T-helper 1 cell (primary cell): ENCODE results near the gene E2F6.
"Not testable (repeated sequence)": the region's sequence is repeated elsewhere in the genome, so short reads cannot be mapped to it uniquely, and the experiment has no call there.

Experiments
- DNase-seq, 5 donors: peaks; one replicate each; pipeline ENCODE4 v3.0.0-alpha.2; 2012 to 2020

E2F6 gene

DNA sequence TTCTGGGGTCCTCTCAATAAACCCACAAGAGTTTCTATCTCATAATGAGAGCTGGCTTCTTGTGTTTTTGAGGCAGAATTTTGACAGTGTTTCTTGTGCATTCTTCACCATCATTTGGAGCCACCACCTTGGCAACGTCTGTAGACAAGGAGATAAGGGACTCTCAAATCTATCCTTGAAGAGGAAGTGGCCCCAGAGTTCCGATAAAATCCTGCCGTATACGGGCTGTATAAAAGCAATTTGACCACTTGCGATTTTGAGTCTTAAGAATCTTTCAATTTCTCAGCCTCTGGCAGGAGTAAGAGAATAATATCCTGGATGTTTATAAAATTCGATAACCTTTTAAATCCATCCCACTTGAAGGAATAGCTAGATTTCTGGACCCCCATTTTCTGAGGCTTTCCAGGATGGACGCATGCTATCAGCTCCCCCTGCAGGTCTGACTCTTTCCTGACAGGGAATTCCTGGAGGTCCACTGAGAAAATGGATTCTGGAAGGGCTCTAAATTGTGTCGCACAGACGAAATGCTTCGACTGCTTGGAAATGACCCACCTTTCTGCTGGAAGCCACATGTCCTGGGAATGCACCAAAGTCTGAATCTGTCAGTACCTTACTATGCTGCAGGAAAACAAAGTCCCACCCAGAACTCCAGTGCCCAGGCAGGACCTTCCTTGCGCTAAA lies 54.1 kb downstream of the E2F6 start:
- no peak for DNase-seq

DNA sequence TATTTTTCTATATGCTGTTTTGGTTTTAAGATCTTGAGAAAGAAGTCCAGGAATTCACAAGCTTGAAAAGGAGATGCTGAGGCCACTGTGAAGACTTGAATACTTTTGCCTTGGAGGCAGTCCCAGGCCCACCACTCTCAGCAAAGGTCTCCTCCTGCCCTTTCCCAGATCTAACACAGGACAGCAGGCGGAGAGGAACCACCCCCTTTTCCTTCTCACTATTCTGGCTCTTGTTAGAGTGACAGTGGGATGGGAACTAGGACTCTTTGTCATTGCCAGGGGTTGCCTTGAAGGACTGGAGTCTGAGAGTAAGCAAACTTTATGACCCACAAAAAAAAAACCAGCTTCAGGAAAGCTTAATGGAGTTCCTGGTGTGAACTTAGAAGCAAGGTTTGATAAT lies 54.7 kb downstream of the E2F6 start:
- no peak for DNase-seq

DNA sequence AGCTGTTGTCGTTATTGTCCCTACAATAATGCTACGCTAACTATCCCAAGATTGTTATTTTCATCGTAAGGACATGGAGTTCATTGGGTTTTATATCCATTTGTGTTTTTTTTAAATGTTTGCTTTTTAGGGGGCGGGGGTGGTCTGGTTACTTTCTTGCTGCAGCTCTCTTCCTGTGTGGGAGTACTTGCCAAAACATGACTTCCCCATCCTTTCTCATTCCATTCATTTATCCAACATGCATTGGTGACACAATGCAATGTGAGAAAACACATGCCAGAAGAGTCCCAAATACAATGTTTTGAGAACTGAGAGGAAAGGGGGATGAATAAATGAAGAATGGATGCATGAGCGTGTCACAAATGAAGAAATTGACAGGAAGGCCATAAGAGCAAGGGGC lies 55.9 kb downstream of the E2F6 start:
- DNase-seq, result no peak

DNA sequence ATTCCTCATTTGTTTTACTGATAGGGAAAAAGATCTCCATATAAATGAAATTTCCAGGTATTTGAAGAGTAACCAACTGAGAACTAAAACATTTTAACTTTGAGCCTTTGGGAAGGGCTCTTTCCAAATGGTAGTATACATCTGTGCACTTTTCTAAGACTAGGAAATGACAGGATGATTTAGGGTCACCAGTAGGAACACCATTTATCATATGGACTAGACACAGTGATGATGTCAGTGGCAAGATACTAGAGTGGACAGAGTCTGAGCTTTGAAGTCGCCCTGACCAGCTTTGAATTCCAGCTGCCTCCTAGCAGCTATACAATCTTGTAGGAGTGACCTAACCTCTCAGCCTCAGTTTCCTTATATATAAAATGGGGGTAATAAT lies 56.4 kb downstream of the E2F6 start:
- no peak for DNase-seq

DNA sequence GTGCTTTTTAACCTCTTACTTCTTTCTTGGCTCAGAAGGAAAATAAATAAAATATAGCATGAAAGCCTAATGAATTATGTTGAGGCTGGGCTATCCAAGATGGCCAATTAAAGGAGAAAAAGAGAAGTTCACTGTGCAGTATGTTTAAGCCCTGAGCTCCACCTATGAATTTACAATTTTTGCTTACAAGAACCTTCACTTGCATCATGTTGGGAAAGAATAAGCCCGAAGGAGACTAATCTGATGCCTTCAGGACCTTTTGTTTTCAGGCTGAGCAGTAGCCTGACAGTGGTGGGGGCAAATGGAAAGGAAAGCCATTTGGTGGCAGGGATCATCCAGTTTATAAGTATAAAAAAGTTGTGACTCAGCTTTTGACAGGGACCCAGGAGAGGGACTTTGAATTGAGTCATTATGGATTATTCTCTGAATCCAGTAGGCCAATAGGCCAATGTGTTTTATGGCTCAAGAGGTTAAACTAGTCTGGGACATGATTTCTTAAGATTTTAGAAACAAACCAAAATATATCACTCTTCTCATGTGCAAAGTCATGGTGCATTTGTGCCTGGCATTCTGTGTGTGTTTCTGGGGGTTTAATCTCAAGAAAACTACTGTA lies 56.9 kb downstream of the E2F6 start:
- DNase-seq, result no peak

DNA sequence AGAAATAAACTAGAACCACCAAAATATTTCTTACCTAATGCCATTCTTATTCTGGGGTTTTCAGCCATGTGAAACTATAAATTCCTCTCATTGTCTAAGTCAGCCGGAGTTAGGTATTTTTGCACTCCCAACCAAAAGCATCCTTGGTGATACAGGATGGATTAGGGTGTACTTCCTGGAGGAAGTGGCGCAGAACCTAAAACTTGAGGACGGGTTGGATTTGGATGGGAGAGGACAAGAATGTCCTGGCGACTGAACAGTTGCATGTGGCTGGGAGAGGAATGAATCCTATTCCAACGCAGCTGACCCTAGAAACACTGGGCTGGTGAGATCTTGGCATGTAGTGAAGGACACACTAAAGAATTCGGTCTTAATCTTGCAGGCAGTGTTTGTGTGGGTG lies 58.5 kb downstream of the E2F6 start:
- DNase-seq, result no peak

DNA sequence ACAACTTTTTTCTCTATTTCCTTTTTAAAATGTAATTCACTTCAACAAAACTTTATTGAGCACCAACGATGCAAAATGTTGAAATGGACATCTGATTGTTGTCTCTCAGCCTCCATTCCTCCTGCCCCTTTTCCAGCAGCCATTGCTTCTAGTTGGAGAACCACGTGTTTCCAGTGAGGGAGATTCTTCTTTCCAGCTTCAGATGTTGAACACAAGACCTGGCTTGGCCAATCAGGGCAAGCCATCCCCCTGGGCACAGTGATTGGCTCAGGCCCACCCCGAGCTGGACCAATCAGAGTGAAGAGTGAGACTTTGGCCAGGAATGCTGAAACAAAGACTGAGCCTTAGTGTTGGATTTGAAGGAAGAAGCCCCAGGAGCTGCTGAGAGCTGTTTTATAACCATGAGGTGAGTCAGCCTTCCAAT lies 59.0 kb downstream of the E2F6 start:
- DNase-seq, result no peak

DNA sequence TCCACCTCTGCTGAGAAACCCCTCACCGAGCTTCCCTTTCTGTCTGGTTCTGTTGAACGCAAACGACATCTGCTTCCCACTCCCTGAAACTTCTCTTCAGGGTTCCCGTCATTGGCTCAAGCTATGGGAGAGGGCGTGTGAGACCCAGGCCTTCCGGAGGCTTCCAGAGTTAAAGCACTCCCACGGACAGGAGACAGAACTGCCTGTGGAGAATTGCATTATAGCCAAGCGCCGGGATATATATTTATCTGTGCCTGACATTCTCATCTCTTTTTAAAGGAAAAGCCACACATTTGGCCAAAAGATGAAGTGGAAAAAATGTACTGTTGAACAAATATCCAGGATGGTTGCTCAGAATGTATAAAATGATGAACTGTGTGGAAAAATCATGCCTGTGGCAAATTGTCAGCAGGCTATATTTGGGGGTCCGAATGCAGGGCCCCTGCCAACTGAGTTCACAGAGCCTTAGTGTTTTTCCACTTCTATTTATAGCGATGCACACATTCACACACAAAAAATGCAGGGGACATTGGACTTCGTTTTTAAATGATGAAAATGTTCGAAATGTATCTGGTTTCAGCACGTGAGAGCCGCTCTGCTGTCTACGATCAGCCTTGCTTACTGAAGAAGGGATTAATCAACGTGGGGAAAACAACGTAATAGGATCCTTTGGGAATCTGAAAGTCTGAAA lies 59.5 kb downstream of the E2F6 start:
- no peak for DNase-seq

DNA sequence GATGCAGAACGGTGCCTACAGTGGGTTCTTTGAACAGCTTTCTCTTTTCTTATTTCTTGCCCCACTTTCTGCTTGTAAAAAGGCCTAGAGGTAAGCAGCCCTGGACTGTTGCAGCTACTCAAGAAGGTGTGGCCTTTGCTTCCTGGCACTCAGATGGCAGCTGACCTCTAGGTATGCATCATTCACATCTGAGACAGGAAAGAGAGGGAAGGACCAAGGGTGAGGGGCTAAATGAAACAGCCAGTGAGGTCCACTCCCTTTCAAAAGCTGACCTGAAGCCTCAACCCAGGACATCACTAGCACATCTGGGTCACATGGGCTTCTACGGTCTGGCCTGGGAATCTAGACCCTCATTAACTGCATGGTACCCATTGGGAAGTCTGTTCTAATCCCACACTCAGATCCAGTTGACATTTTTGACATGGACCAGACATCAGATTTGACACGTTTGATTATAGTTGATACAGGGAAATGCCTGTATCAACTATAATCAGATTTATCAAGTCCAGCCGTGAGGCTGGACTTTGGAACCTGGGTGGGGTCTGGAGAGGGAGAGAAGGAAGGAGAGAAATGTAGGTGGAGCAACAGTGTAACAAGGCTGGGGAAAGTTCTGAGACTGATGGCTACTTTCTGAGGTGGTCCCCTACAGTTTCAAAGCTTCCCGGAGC lies 60.2 kb downstream of the E2F6 start:
- DNase-seq, result no peak

DNA sequence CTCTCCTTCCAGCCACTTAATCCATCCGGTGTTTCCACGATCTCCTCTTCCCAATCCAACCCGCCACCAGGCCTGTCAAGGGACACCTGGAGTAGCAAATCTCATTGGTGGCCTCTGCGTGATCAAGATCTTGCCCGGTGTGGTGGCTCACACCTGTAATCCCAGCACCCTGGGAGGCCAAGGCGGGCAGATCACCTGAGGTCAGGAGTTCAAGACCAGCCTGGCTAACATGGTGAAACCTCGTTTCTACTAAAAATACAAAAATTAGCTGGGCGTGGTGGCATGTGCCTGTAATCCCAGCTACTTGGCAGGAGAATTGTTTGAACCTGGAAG lies 60.9 kb downstream of the E2F6 start:
- not testable (repeated sequence) for DNase-seq

DNA sequence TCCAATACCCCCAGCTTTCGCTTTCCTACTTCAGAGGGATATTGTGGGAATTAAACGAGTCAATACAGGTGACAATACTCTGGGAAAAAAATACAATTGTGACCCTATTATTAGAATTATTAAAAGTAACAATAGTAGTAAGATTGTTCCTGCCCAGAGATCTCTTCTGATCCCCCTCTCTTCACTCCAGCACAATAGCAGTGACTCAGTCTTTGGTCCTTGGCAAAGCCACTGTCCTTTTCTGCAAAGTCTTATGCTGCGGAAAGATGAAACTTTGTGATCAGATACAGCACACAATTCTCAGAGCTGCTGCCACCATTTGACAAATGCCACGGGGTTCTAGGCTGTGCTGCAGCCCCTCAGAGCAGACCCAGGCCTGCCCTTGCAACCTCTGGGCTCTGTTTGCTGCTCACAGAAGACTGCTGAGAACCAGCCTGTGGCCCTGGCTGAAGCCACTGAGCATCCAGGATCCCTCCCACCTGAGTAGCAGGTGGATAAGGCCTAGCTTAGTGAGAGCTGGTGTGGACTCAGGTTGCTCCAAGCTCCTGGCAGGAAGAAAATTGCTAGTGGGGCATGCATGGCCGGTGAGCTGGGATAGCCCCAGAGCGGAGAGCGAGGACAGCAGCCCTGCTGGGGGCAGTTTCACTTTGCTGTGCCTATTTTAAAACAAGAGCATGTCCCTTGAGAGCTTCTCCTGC lies 61.4 kb downstream of the E2F6 start:
- no peak for DNase-seq

DNA sequence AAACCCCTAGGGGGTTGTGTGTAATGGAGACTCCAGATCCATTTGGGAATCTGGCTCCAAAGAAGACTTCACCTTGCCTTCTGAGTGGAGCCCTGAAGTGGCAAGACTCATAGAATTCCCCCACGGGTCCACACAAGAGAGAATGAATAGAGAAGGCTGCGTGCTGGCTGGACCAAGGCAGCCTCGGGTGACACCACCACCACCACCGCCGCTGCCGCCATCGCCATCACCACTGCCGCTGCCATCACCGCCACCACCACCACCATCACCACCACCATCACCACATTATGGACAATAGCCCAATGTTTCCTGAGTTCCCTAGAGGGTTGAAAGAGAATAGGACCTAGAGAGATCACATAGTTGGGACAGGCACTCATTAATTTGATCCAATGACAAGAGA lies 63.5 kb downstream of the E2F6 start:
- no peak for DNase-seq

DNA sequence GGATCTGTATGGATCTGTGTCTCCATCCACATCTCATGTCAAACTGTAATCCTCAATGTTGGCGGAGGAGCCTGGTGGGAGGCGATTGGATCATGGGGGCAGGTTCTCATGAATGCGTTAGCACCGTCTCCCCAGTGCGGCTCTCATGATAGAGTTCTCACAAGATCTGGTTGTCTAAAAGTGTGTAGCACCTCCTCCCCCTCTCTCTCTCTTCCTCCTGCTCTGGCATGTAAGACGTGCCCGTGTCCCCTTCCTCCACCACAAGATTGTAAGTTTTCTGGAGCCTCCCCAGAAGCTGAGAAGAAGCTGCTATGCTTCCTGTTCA lies 66.6 kb downstream of the E2F6 start:
- no peak for DNase-seq

DNA sequence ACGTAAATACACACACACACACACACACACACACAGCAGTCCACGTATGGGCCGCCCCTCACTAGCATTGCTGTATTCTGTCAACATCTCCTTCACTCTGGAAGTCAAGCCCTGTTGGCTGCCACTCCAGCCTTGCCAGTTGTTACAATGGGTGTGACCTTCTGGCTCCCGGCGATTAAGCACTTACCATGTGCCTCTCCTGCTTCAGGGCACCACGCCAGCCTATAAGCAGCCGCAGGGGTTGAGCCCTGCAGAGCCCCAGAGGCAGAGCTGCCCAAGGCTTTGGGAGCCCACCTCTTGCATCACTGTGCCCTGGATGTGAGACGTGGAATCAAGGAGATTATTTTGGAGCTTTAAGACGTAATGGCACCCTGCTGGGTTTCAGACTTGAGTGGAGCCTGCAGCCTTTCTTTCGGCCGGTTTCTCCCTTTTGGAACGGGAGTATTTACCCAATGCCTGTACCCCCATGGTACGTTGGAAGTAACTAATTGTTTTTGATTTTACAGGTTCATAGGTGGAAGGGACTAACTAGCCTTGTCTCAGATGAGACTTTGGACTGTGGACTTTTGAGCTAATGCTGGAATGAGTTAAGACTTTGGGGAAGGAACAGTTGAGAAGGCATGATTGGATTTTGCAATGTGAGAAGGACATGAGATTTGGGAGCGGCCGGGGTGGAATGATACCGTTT lies 67.1 kb downstream of the E2F6 start:
- DNase-seq, result no peak

DNA sequence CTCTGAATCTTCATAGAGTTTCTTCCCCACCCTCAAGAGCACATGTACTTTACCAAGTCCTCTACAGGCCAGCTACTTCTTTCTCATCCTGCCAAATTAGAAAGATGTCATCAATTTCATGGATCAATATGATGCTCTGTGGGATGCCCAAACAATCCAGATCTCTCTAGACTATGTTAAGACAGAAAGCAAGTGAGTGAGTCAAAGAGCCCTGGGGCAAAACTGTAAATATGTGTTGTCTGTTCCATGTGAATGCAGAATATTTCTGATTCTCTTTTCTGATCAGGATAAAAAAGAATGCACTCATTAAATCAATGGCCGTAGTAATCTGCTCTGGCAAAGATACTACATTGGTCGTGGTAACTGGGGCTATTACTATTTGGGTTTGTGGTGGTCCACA lies 68.4 kb downstream of the E2F6 start:
- DNase-seq, result no peak

DNA sequence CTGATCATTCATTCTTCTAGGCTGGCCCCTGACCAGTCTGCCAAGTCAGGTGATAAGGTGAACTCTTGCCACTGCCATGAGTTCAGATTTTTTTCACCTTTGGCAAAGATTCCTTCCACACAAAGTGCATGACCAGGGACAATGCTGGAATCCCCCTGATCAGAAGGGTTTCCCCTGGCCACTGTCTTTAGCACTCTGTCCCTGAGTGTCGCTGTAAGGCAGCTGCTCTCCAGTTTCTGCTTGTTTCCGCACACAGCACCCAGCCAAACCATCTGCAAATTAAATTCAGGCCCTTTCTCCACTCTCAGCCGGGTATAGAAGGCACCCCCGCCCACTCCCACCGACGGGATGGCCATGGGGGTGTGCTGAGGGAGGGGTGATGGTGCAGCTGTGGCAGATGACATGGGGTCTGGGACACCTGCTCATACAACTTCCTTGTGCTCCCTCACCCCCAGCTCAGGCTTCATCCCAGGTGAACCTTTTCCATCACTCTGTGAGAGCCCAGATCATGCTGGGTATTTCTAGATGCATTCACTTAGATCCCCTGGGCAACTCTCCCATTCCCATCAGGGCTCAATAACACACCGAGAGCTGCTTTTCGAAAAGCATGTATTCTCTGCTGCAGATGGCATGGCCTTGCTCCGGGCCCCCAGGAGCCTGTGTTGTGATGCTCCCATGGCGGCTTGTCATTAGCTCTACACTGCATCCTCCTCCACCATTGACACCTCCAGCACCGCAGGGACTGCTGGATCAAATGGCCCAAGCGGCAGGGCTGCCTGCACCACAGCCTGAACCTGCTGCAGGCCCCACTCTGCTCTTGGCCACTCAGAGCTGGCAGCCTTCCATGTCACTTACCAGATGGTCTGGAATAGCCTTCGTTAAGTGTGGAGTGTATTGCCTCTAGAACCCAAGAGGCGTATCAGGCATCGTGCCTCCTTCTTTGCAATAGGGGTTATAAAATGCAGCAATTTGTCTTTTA lies 69.2 kb downstream of the E2F6 start:
- no peak for DNase-seq

DNA sequence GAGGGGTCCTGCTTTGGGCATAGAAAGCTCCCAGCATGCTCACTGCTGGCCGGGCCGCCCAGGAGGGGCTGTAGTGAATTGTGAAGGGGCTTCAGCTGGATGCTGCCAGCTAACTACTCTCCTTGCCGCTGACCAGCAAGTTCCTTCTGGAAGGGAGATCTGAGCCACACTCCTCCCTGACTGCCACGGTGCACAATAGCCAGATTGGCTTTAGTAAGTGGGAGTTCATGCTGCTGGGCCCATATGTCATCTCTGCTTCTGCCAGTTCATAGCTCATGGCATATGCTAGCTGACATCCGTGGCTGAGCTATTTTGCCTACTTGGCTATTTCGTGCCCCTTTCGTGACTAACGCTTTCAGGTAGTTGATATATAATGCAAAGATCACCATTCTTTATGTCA lies 69.9 kb downstream of the E2F6 start:
- DNase-seq, result no peak

DNA sequence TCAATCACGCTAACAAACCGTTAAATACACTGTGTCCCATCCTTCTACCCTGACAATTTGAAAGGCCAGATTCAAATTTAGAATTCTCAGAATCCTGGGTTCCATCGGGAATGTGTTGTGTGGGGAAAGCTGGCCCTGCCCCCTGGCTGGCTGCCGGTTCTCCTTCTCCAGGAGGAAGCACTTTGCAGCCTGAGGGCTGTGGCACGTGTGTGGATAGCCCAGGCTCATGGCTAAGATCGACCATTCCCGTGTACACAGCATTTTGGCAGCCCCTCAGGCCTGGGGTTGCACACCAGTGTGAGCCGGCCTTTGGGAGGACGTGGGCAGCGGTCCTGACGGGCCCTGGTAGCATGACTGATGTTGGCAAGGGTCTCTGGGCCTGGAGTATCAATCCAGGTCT lies 70.6 kb downstream of the E2F6 start:
- no peak for DNase-seq
